SH-SY5Y (cell line): Measurements from ENCODE around the gene SLC35F6.

ENCODE experiments used
- GATA2 ChIP-seq: IDR thresholded peaks from 2 replicates; pipeline ENCODE4 v1.6.1; 2011; ENCODE audit warnings: mild to moderate bottlenecking, low read depth, low read length
- GATA3 ChIP-seq: IDR thresholded peaks from 2 replicates; pipeline ENCODE4 v1.6.1; 2011; ENCODE audit warnings: low read depth, mild to moderate bottlenecking, low read length, moderate library complexity

The SLC35F6 gene

GRCh38 chr2:26723991-26724750, 39.9 kb upstream of the SLC35F6 start:
- no peak for TF ChIP-seq GATA2
- TF ChIP-seq GATA3: no peak

- TF ChIP-seq GATA2 (no peak), GATA3 (no peak)
Measured at GRCh38 chr2:26724784-26725520, 39.1 kb upstream of the SLC35F6 start.

DNA sequence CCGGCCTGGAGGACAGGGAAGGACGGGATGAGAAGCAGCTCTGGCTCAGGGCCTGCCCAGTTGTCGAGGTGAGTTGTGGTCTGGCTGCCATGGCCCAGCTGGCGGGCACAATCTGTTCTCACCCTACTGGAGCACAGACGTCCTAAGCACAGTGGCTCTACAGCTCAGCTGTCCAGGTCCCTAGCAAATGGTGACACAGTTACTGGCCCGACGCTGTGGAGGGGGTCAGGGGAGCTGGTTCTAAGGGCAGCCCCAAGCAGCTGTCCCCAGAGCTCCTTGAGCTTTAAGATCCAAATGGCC, 38.6 kb upstream of the SLC35F6 start:
- TF ChIP-seq GATA2 (no peak), GATA3 (no peak)

DNA sequence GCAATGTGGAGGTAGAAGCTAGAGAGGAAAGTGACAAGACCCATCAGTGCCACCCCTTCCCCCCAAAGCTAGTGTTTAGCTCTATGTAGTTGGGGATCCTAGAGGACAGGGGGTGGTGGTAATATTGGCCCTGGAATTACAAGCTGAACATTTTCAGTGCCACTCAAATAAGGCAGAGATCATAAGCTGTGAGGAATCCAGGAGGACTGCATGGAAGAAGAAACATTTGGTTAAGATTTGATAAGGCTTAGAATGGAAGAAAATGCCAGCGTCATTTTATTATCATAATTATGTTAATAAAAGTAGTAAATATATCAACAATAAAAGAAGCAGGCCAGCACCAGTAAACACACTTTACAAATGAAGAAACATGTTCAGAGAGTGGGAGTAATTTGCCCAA, 37.9 kb upstream of the SLC35F6 start:
- TF ChIP-seq GATA3: no peak
- no peak for TF ChIP-seq GATA2

- no peak for TF ChIP-seq GATA2
- TF ChIP-seq GATA3: no peak
Measured at GRCh38 chr2:26727641-26728561, 36.2 kb upstream of the SLC35F6 start.

- no peak for TF ChIP-seq GATA2
- no peak for TF ChIP-seq GATA3
Measured at GRCh38 chr2:26729311-26729710, 34.8 kb upstream of the SLC35F6 start.

- TF ChIP-seq GATA2: no peak
- TF ChIP-seq GATA3: no peak
Measured at GRCh38 chr2:26730549-26731344, 33.3 kb upstream of the SLC35F6 start.

GRCh38 chr2:26731714-26732113, 32.4 kb upstream of the SLC35F6 start:
- TF ChIP-seq GATA2 (no peak), GATA3 (no peak)

DNA sequence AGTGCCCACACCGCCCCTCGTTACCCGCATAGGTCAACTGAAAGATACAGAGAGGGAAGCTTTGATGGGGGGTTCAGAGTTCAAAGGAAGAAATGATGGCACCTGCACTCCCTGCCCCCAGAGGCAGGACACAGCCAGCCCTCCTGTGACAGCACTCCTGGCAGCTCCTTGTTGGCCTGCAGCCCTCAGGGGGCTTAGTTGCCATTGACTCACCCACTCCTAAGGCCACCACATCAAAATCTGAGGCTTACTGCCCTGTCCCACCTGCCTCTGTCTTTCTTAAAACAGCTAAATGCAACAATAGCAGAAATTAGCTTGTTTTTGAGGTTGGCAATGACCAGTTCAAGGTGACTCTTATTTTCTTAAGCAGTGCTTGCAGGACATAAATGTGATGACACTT, 31.6 kb upstream of the SLC35F6 start:
- no peak for TF ChIP-seq GATA2
- no peak for TF ChIP-seq GATA3

DNA sequence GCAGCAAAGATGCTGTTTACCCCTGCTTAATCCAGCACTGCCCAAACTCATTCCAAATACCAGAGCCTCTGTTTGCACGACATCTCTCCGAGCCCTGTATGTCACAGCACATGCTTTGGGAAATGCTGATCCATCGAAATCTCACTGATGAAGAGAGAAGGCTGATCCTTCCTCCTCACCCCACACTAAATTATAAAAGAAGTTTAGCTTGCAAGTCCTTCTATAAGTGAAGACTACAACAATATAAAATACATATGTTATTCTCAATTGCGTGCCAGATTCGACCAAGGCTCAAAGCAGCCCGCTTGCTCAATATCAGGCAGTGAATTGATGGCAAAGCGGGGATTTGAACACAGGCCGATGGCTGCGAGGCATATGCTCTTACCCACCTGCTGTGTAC, 30.7 kb upstream of the SLC35F6 start:
- no peak for TF ChIP-seq GATA3
- TF ChIP-seq GATA2: no peak

DNA sequence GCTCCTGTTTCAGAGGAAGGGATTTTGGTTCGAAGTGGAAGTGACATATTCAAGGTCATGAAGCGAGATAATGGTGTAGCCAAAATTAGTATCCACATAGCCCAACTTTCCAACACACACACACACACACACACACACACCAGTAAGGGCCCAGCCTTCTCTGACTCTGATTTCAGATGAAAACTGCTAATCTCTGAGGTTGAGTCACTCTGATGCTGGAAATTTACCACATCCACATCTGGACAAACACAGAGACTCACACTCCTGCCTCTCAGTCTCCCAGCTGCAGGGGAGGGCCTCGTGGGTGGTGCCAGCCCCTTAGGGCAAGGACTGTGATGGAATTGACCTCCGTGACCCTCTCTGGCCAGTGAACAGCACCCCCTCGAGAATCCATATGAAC, 29.0 kb upstream of the SLC35F6 start:
- no peak for TF ChIP-seq GATA3
- no peak for TF ChIP-seq GATA2

- TF ChIP-seq GATA3 (no peak), GATA2 (no peak)
Measured at GRCh38 chr2:26735883-26736588, 28.0 kb upstream of the SLC35F6 start.

- TF ChIP-seq GATA3: no peak; the same call in 1 of the 2 replicates
- peak; percentile 91 for TF ChIP-seq GATA2
Measured at GRCh38 chr2:26737221-26737620, 26.9 kb upstream of the SLC35F6 start.
